Measurements from ENCODE around the gene ING4.

DNA sequence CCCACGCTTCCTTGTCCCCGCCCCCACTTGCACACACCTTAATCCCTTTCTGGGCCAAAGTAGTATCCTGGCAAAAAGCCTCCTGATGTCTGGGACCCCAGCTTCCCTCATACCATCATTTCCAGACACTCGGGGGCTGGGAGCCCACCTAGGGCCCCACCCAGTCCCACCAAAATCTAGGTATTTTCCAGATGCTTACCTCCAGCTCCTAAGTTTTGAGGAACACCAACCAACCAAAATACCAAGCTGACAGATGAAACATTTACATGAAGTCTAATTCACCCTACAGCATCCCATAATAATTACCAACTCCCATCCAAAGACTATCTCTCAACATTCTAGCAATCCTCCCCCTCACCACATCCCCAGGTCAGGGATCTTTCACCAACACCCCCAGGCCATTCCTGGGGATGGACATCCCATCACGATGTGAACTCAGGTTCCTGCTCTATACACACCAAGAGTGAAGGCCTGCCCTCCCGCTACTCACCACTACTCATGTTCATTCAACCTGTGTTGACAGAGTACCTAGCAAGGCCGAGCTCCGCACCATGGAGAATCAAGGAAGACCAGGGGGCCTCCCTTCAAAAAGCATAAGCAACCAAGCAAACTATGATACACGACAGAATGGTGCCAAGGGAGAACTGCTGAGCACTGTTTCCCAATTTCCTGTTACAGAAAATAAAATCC is 54.2 kb downstream of the ING4 start:
- TF ChIP-seq CTCF (IDR thresholded peaks at IDR 0.05) (no peak), EP300 (IDR thresholded peaks at IDR 0.05) (no peak), POLR2A (IDR thresholded peaks at IDR 0.05) (no peak), POLR2AphosphoS5 (IDR thresholded peaks at IDR 0.05) (no peak)

All from upper lobe of left lung (tissue), 4 donors.